Measurements from ENCODE around the gene FAM47E. TPM values are rescaled to one million over a fixed set of nuclear protein-coding genes. Genes with fewer than 3 reads are reported as not detected.
"Not testable (repeated sequence)": the region's sequence is repeated elsewhere in the genome, so short reads cannot be mapped to it uniquely, and the experiment has no call there.

The FAM47E gene
- total RNA-seq, 2 donors from 2014 or later: 1.0 to 2.2 TPM

DNA sequence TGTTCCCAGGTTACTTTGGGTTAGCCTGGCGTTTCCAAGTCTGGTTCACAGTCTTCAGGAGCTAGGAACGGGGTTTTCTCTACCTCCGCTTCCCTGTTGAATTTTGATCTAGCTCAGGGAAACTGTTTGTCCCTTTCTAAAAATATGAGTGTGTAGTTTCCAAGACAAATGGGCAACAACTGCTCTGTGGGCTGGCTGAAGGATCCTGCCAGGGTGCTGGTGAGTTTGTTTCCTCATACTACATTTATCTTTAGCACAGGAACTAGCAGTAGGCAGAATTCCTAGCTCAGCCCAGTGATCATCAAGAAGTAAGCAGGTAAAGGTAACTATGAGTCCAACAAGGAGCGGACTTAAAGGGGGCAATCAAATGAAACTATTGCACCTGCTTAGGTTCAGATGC lies 13.3 kb upstream of the FAM47E start:
- no peaks in the 10 kb centered on the region for H3K4me1 ChIP-seq
- H3K4me3 ChIP-seq: no peak overlapping the region
- TF ChIP-seq, protein P1, sequence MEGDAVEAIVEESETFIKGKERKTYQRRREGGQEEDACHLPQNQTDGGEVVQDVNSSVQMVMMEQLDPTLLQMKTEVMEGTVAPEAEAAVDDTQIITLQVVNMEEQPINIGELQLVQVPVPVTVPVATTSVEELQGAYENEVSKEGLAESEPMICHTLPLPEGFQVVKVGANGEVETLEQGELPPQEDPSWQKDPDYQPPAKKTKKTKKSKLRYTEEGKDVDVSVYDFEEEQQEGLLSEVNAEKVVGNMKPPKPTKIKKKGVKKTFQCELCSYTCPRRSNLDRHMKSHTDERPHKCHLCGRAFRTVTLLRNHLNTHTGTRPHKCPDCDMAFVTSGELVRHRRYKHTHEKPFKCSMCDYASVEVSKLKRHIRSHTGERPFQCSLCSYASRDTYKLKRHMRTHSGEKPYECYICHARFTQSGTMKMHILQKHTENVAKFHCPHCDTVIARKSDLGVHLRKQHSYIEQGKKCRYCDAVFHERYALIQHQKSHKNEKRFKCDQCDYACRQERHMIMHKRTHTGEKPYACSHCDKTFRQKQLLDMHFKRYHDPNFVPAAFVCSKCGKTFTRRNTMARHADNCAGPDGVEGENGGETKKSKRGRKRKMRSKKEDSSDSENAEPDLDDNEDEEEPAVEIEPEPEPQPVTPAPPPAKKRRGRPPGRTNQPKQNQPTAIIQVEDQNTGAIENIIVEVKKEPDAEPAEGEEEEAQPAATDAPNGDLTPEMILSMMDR (IDR thresholded peaks at IDR 0.05): no peak
- H3K36me3 ChIP-seq: no peaks in the 10 kb centered on the region
- no peaks in the 10 kb centered on the region for H3K27me3 ChIP-seq
- H3K27ac ChIP-seq: no peak overlapping the region
- no peak for DNase-seq (ENCODE audit: low spot score)
- peaks cover 0 to 17% of the 10 kb centered on the region in 2 donors for H3K9me3 ChIP-seq

DNA sequence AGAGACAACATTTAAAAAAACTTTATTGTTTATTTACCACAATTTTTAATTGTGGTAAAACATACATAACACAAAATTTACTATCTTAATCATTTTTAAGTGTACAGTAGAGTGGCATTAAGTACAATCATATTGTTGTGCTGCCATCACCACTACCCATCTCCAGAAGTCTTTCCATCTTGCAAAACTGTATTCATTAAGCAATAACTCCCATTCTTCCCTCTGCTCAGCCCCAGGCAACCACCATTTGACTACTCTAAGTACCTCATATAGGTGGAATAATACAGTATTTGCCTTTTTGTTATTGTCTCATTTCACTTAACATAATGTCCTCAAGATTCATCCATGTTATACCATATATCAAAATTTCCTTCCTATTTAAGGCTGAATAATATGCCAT lies 12.8 kb upstream of the FAM47E start:
- Histone ChIP-seq H3K27ac (no peak overlapping the region), H3K9me3 (peaks cover 0 to 17% of the 10 kb centered on the region in 2 donors), H3K4me3 (no peak overlapping the region), H3K36me3 (no peaks in the 10 kb centered on the region), H3K4me1 (no peaks in the 10 kb centered on the region), H3K27me3 (no peaks in the 10 kb centered on the region)
- TF ChIP-seq, protein P1 (IDR thresholded peaks at IDR 0.05): no peak
- DNase-seq (ENCODE audit: low spot score): no peak

DNA sequence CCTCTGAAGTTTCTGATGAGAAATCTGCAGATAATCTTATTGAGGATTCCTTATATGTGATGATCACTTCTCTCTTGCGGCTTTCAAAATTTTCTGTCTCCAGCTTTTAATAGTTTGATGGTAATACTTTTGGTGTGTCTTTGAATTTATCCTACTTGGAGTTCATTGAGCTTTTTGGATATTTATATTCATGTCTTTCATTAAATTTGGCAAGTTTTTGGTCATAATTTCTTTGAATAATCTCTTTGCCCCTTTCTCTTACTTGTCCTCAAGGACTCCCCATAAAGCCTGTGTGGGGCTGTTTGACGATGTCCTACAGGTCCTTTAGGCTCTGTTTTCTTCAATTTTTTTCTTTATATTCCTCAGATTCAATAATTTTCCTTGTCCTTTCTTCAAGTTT lies 11.3 kb upstream of the FAM47E start:
- DNase-seq (ENCODE audit: low spot score): no peak
- H3K36me3 ChIP-seq: no peaks in the 10 kb centered on the region
- H3K27ac ChIP-seq: no peak overlapping the region
- H3K4me3 ChIP-seq: no peak overlapping the region
- H3K4me1 ChIP-seq: no peaks in the 10 kb centered on the region
- TF ChIP-seq, protein P1 (IDR thresholded peaks at IDR 0.05): no peak
- peaks cover 0 to 17% of the 10 kb centered on the region in 2 donors for H3K9me3 ChIP-seq
- H3K27me3 ChIP-seq: no peaks in the 10 kb centered on the region

DNA sequence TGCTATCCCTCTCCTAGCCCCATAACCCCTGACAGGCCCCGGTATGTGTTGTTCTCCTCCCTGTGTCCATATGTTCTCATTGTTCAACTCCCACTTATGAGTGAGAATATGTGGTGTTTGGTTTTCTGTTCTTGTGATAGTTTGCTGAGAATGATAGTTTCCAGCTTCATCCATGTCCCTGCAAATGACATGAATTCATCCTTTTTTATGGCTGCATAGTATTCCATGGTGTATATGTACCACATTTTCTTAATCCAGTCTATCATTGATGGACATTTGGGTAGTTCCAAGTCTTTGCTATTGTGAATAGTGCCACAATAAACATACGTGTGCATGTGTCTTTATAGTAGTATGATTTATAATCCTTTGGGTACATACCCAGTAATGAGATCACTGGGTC lies 7.6 kb upstream of the FAM47E start:
- not testable (repeated sequence) for H3K27ac ChIP-seq

DNA sequence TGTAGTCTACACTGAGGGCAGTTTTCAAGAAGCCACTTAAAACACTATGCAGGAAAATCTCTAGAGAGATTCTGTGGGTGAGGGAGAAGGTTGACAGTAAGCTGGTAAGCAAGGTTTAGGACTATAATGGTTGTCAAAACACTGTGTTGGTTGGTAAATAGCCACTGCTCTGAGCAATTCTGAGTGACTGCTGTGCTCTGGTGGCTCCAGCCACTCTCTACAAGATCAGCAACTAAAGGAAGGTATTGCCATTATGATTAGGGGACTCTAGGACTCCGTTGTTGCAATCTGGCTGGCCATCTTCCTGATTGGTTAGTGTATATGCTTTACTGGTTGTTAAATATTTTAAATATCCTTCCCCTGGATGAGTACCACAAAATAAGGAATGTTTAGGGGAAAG lies 5.5 kb upstream of the FAM47E start:
- no peaks in the 10 kb centered on the region for H3K27me3 ChIP-seq
- H3K36me3 ChIP-seq: no peaks in the 10 kb centered on the region
- TF ChIP-seq, protein P1 (IDR thresholded peaks at IDR 0.05): peak in 1 of 2 donors; percentile 18
- no peak overlapping the region for H3K27ac ChIP-seq
- H3K9me3 ChIP-seq: peaks cover 0 to under 1% of the 10 kb centered on the region in 2 donors
- no peak for DNase-seq (ENCODE audit: low spot score)
- peaks cover 0 to 4% of the 10 kb centered on the region in 2 donors for H3K4me1 ChIP-seq
- no peak overlapping the region for H3K4me3 ChIP-seq

More for the DNA sequence above, 7.6 kb upstream of the FAM47E start:
- not testable (repeated sequence) for H3K4me1 ChIP-seq; H3K27me3 ChIP-seq; DNase-seq (ENCODE audit: low spot score); H3K36me3 ChIP-seq; H3K4me3 ChIP-seq
- H3K9me3 ChIP-seq: peaks cover 0 to 17% of the 10 kb centered on the region in 2 donors

DNA sequence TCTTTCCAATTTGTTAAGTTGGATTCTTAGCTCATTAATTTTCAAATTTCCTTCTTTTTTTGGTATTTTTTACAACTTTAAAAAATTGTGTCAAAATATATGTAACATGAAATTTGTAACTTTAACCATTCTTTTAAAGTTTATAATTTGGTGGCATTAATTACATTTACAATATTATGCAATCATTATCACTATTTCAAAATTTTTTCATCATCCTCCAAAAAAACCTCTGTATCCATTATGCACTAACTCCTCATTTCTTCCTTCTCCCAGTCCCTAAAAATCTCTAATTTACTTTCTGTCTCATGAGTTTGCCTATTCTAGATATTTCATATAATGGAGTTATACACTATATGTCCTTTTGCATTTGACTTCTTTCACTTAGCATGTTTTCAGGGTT lies 4.7 kb upstream of the FAM47E start:
- TF ChIP-seq, protein P1 (IDR thresholded peaks at IDR 0.05): no peak
- Histone ChIP-seq H3K4me3 (no peak overlapping the region), H3K9me3 (no peaks in the 10 kb centered on the region), H3K27me3 (no peaks in the 10 kb centered on the region), H3K27ac (no peak overlapping the region), H3K36me3 (no peaks in the 10 kb centered on the region), H3K4me1 (peaks cover 0 to 6% of the 10 kb centered on the region in 2 donors)
- DNase-seq (ENCODE audit: low spot score): no peak

All from right atrium auricular region (tissue), 2 donors.